C4-2B (cell line): Measurements from ENCODE around the gene TBC1D3L.
"Not testable (repeated sequence)": the region's sequence is repeated elsewhere in the genome, so short reads cannot be mapped to it uniquely, and the experiment has no call there.

Experiments used
- H3K27ac ChIP-seq: fragments of 450-650 bp; 2 replicates; pipeline ENCODE4 v1.5.1; 2017

TBC1D3L gene

DNA sequence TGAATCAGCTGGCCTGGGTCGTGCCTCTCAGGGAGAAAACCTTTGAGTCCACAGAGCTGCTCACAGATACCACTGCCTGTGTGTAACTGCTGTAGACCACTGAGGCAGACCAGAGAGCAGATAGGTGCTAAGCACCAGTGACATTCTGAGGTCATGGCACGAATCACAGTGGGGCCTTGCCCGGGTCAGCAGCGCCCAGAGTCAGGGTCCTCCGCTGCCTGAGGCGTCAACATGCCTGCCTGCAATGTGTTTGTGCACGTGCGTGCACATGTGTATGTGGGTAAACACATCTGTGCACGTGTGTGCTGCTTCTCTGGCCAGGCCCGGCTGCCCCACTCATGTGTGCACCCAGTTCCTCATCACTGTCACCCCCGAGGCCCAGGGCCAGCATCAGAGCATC lies at the start of gene TBC1D3L:
TSS of gene TBC1D3L (minus strand) at position 101 of the 400 bp plus-strand sequence. CDS start 1,540 bp downstream, outside the sequence.
- H3K27ac ChIP-seq, result not testable (repeated sequence)

DNA sequence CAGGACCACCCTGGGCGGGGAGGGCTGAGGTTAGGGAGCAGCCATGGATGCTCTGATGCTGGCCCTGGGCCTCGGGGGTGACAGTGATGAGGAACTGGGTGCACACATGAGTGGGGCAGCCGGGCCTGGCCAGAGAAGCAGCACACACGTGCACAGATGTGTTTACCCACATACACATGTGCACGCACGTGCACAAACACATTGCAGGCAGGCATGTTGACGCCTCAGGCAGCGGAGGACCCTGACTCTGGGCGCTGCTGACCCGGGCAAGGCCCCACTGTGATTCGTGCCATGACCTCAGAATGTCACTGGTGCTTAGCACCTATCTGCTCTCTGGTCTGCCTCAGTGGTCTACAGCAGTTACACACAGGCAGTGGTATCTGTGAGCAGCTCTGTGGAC lies 14.8 kb upstream of the TBC1D3L start, which contains the start of gene TBC1D3D:
TSS of gene TBC1D3D (plus strand) at position 301 of the 400 bp plus-strand sequence. CDS start 1,585 bp downstream, outside the sequence.
- not testable (repeated sequence) for H3K27ac ChIP-seq
